Parathyroid adenoma (tissue), 2 donors: ENCODE results near the gene UMAD1.

ENCODE experiments used
- H2AFZ ChIP-seq: fragments of 300-600 bp; sonication (generic); one replicate; pipeline ENCODE4 v1.7.0; 2017; ENCODE audit warnings: antibody characterized with exemption, mild to moderate bottlenecking
- H3K27ac ChIP-seq: fragments of 300-600 bp; sonication (generic); one replicate; pipeline ENCODE4 v1.7.0; 2017
- H3K27me3 ChIP-seq: fragments of 300-600 bp; sonication (generic); one replicate; pipeline ENCODE4 v1.7.0; 2017; ENCODE audit warnings: low read length; ENCODE audit not compliant: control insufficient read depth, insufficient read depth
- H3K36me3 ChIP-seq: fragments of 300-600 bp; sonication (generic); one replicate; pipeline ENCODE4 v1.7.0; 2017; ENCODE audit warnings: low read length; ENCODE audit not compliant: control insufficient read depth, insufficient read depth
- H3K4me1 ChIP-seq: fragments of 300-600 bp; sonication (generic); one replicate; pipeline ENCODE4 v1.7.0; 2017; ENCODE audit warnings: control low read depth
- H3K4me2 ChIP-seq: fragments of 300-600 bp; sonication (generic); one replicate; pipeline ENCODE4 v1.7.0; 2017; ENCODE audit warnings: low read length
- H3K4me3 ChIP-seq: fragments of 300-600 bp; sonication (generic); one replicate; pipeline ENCODE4 v1.7.0; 2017; ENCODE audit warnings: low read depth, low read length
- H3K79me2 ChIP-seq: fragments of 300-600 bp; sonication (generic); one replicate; pipeline ENCODE4 v1.7.0; 2017; ENCODE audit warnings: control low read depth
- H3K9ac ChIP-seq: fragments of 300-600 bp; sonication (generic); one replicate; pipeline ENCODE4 v1.7.0; 2017; ENCODE audit warnings: mild to moderate bottlenecking
- H3K9me3 ChIP-seq: fragments of 300-600 bp; sonication (generic); one replicate; pipeline ENCODE4 v1.7.0; 2017; ENCODE audit warnings: low read length; ENCODE audit not compliant: control insufficient read depth
- CTCF ChIP-seq: fragments of 300-600 bp; sonication (generic); IDR thresholded peaks from one replicate; pipeline ENCODE4 v1.7.0; 2017; ENCODE audit warnings: antibody characterized with exemption, mild to moderate bottlenecking
- donor health status: primary hyperparathyroidism.

UMAD1 gene

GRCh38 chr7:7779888-7780287 is 139.3 kb downstream of the UMAD1 start:
- H3K4me1 ChIP-seq, result no peaks in the 10 kb centered on the region
- no peak overlapping the region for H3K27ac ChIP-seq
- H3K4me2 ChIP-seq, result no peak overlapping the region
- no peaks in the 10 kb centered on the region for H3K9me3 ChIP-seq
- TF ChIP-seq CTCF, result no peak
- H2AFZ ChIP-seq, result no peak overlapping the region
- H3K79me2 ChIP-seq, result no peaks in the 10 kb centered on the region
- no peak overlapping the region for H3K4me3 ChIP-seq
- H3K36me3 ChIP-seq, result no peaks in the 10 kb centered on the region
- H3K27me3 ChIP-seq, result no peaks in the 10 kb centered on the region
- no peak overlapping the region for H3K9ac ChIP-seq

- Histone ChIP-seq H2AFZ (no peak overlapping the region), H3K4me1 (no peaks in the 10 kb centered on the region), H3K9me3 (no peaks in the 10 kb centered on the region), H3K4me2 (no peak overlapping the region), H3K79me2 (no peaks in the 10 kb centered on the region), H3K4me3 (no peak overlapping the region), H3K36me3 (no peaks in the 10 kb centered on the region), H3K27ac (no peak overlapping the region), H3K27me3 (no peaks in the 10 kb centered on the region), H3K9ac (no peak overlapping the region)
- no peak for TF ChIP-seq CTCF
These were observed 142.4 kb downstream of the UMAD1 start for GRCh38 chr7:7783001-7783400.

GRCh38 chr7:7785344-7785973 is 144.9 kb downstream of the UMAD1 start:
- Histone ChIP-seq H3K36me3 (no peaks in the 10 kb centered on the region), H3K27ac (no peak overlapping the region), H3K9ac (no peak overlapping the region), H3K4me1 (no peaks in the 10 kb centered on the region), H3K4me3 (no peak overlapping the region), H3K79me2 (no peaks in the 10 kb centered on the region), H3K4me2 (no peak overlapping the region), H3K9me3 (no peaks in the 10 kb centered on the region), H2AFZ (no peak overlapping the region), H3K27me3 (no peaks in the 10 kb centered on the region)
- no peak for TF ChIP-seq CTCF

GRCh38 chr7:7786595-7786994 is 146.0 kb downstream of the UMAD1 start:
- H3K9me3 ChIP-seq, result no peaks in the 10 kb centered on the region
- H3K4me2 ChIP-seq, result no peak overlapping the region
- no peak overlapping the region for H3K4me3 ChIP-seq
- no peaks in the 10 kb centered on the region for H3K79me2 ChIP-seq
- no peaks in the 10 kb centered on the region for H3K27me3 ChIP-seq
- H3K27ac ChIP-seq, result no peak overlapping the region
- H3K4me1 ChIP-seq, result no peaks in the 10 kb centered on the region
- H3K36me3 ChIP-seq, result no peaks in the 10 kb centered on the region
- TF ChIP-seq CTCF, result no peak
- H2AFZ ChIP-seq, result no peak overlapping the region
- H3K9ac ChIP-seq, result no peak overlapping the region

GRCh38 chr7:7789551-7789988 is 149.0 kb downstream of the UMAD1 start:
- no peaks in the 10 kb centered on the region for H3K36me3 ChIP-seq
- no peaks in the 10 kb centered on the region for H3K27me3 ChIP-seq
- no peak for TF ChIP-seq CTCF

More at GRCh38 chr7:7789551-7789988, 149.0 kb downstream of the UMAD1 start:
- Histone ChIP-seq H3K27ac (no peak overlapping the region), H2AFZ (no peak overlapping the region), H3K4me2 (no peak overlapping the region), H3K4me1 (no peaks in the 10 kb centered on the region), H3K9ac (no peak overlapping the region), H3K79me2 (no peaks in the 10 kb centered on the region), H3K4me3 (no peak overlapping the region), H3K9me3 (no peaks in the 10 kb centered on the region)
